NCI-H460 (cell line): ENCODE results near the gene THADA. TPM values are rescaled to one million over a fixed set of nuclear protein-coding genes. Genes with fewer than 3 reads are reported as not detected.
"Not testable (repeated sequence)": the region's sequence is repeated elsewhere in the genome, so short reads cannot be mapped to it uniquely, and the experiment has no call there.

ENCODE experiments used
- DNase-seq: peaks from one replicate; pipeline ENCODE4 v3.0.0-alpha.2; 2016; ENCODE audit warnings: low read depth; ENCODE audit errors: extremely low read depth
- total RNA-seq: library from RNA; depleted of rRNA; stranded (reverse); fragments of >200 nt; shearing (Covaris generic); gene quantifications from 2 replicates; pipeline ENCODE4 v1.2.3, GENCODE V29; 2014

Gene THADA
- total RNA-seq, 1 experiment from 2014 or later, result 27.9 TPM

DNA sequence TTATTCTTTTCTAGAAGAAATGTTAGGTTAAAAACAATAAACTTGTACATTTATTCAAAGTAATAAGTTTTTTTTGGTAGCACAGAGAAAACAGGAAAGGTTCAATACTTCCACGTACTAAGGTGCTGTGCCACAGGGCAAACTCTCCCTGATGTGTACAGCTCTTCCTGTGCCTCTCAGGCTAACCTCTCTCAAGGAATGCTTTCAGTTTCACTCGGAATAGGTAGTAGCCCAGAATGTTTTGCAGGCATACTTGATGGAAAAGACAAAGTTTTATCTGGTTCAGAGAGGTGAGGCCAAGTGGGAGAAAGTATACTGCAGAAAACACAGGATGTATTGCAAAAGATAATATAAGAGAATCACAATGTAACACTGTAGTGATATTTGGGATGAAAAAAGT is 198.4 kb downstream of the THADA start:
- DNase-seq, result no peak

- DNase-seq, result not testable (repeated sequence)
Measured at GRCh38 chr2:43396344-43396743, 199.5 kb downstream of the THADA start.

DNA sequence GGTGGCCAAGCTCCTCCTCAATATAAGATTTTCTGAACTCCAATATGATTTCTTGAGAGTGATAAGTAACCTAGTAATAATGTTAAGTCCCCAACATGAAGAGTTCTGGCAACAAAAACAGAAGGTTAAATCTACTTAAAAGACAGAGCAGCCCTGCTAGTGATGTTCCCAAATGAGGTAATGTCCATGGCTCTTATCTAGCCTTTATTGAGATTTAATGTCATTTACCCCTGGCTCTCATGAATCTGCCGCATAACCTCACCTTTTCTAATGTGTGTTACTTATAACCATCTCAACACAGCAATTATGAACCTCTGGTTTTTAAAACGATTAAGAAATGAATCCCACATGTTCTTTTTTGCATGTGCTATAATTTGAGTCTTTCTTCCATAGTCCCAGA is 201.9 kb downstream of the THADA start:
- DNase-seq, result no peak

DNA sequence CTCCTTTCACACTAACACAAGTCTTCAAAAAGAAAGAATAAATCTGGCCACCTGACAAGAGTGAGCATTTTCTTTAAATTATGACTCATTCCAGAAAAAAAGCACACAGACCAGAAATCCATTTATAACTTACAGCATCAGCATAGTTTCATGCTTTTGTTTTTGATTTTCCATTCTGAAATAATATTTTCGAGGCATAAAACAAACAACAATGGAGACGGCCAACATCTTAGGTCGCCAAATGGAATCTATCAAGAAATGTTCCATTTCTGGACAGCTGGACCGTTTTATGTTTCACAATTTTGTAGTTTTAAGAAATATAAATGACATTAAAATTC is 204.0 kb downstream of the THADA start:
- DNase-seq, result no peak

- DNase-seq, result no peak
Measured at GRCh38 chr2:43391201-43391877, 204.5 kb downstream of the THADA start.

- DNase-seq, result no peak
Measured at GRCh38 chr2:43389581-43390466, 206.0 kb downstream of the THADA start.

GRCh38 chr2:43388371-43388770 is 207.5 kb downstream of the THADA start:
- no peak for DNase-seq

DNA sequence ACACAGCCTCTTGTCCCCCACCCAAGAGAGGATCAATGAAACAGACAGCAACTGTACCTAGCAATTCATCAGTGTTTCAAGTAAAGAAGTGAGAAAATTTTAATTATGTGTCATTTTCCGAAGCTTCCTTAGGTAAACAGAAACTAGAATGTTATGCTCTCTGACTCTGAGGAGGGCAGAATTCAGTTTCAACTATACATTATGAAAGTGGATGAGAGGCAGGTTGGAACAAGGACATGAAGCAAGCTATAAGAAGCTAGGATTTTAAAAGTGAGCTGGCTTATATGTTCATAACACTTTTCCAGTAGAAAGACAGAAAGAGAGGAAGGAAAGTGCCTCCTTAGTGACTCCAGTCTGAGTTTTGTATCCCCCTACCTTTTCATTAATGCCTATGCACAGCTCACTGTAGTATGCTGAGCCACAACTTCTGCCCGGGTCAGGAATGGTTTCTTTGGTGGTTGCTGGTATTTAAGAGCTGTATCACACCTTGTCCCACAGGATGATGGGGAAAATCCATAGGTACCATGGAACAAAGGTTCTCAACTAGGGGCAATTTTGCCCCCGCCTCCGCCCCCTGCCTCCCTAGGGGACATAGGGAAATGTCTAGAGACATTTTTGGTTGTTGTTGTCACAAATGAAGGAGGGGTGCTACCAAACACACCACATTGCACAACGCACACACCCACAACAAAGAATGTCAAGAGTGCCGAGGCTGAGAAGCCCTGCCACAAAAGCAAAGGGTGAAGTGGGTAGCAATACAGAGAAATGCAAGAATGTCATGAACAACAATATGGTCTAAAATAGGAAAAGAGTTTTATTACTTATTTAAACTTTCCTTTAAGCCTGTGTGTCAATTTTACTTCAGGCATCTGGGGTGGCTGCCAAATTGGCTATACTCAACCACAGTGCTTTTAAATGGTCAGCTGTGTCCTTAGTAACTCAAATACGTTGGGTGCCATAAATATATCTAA is 208.5 kb downstream of the THADA start:
- DNase-seq, result no peak

GRCh38 chr2:43386679-43387078 is 209.2 kb downstream of the THADA start:
- not testable (repeated sequence) for DNase-seq

GRCh38 chr2:43384143-43384542 is 211.7 kb downstream of the THADA start:
- DNase-seq, result no peak

DNA sequence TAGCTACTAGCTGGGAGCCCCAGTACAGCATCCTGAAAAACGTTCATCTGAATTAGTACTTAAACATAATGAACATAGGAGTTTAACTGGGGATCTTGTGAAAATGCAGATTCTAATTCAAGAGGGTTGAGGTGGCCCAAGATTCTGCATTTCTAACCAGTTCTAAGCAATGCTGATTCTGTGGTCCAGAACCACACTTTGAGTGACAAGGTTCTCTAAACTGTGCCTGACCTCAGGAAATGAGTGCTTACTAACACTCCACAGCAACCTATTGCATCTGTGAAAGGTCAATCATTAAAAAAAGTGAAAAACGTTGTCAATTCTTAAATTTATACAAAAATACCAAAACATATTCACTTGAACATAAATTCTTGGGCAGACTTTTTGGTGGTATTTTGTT is 212.3 kb downstream of the THADA start:
- DNase-seq, result no peak

- no peak for DNase-seq
Measured at GRCh38 chr2:43379494-43379893, 216.3 kb downstream of the THADA start.

DNA sequence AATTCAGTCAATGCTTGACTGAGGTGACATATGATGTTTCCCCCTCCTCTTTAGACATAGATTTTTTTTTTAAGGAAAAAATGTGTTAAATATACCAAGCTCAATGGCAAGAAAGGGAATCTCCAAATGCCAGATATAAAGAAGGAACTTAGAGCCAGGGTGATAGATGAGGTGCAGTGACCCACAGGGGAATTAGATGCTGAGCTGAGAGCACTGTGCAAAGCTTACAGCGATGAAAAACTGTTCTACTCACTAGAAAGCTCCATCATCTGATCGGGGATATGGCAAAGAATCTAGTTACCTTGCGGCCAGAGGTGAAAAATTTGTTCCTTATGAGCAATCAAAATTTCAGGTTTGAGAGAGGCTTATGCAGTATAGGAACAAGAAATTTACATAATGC is 218.5 kb downstream of the THADA start:
- no peak for DNase-seq

GRCh38 chr2:43376523-43377198 is 219.2 kb downstream of the THADA start:
- no peak for DNase-seq

- DNase-seq, result no peak
Measured at GRCh38 chr2:43375746-43376522, 219.9 kb downstream of the THADA start.

GRCh38 chr2:43372416-43373081 is 223.3 kb downstream of the THADA start:
- no peak for DNase-seq

DNA sequence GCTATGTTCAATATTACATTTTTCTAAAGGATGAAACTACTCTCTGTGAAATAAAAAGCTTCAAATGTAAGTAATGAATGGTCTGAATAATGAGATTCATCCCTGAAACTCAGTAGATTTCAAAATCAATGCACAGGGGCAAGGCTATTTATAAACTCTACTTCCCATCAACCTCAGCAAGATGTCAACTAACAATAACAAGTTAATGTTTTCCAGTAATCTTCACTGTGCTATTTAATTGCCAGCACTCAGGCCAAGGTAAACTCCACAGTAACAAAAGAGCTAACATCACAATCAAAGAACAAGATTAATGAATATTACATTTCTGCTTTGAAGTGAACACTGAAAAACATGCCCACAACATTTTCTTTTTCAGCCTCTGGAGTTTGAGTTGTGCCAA is 225.1 kb downstream of the THADA start:
- DNase-seq, result no peak

- DNase-seq, result no peak
Measured at GRCh38 chr2:43370146-43370545, 225.7 kb downstream of the THADA start.
